Cardiac fibroblast (primary cell): Measurements from ENCODE around the gene TAAR1.

Source experiments
- DNase-seq, 2 donors: peaks; one replicate each; pipeline versions ENCODE4 v3.0.0 to v3.0.0-alpha.2; 2010; ENCODE audit warnings: low read depth in 2 of 2
- H3K4me3 ChIP-seq, 2 donors: replicated peaks in 1 of 2; 1 replicate in 1 of 2; 2 replicates in 1 of 2; pipeline ENCODE4 v1.5.1; 2011; ENCODE audit warnings: low read depth in 2 of 2, low read length in 2 of 2, mild to moderate bottlenecking in 2 of 2, moderate library complexity in 1 of 2
- TF ChIP-seq, protein P1 (sequence below): IDR thresholded peaks from one replicate; pipeline ENCODE4 v1.5.1; 2011; ENCODE audit warnings: low read depth, mild to moderate bottlenecking, low read length, inconsistent platforms

Gene TAAR1

DNA sequence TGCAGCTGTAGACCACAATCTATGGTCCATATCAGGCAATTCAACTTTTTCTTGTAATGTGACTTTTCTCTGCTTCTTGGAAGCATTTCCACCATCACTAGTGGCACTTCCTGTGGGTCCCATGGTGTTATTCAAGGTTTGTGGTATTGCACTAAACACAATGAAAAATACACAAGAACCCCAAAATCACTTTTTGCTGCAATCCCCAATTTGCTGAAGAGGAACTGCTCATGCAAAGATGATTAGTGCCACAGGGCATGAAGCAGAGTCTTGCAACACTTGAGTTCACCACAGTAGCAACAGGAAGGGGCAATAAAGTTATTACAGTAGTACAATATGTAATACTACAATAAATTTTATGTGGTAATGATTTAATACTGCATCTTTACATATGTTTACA is 16.8 kb upstream of the TAAR1 start:
- DNase-seq, result no peak
- H3K4me3 ChIP-seq, result no peak overlapping the region
- TF ChIP-seq, protein P1, sequence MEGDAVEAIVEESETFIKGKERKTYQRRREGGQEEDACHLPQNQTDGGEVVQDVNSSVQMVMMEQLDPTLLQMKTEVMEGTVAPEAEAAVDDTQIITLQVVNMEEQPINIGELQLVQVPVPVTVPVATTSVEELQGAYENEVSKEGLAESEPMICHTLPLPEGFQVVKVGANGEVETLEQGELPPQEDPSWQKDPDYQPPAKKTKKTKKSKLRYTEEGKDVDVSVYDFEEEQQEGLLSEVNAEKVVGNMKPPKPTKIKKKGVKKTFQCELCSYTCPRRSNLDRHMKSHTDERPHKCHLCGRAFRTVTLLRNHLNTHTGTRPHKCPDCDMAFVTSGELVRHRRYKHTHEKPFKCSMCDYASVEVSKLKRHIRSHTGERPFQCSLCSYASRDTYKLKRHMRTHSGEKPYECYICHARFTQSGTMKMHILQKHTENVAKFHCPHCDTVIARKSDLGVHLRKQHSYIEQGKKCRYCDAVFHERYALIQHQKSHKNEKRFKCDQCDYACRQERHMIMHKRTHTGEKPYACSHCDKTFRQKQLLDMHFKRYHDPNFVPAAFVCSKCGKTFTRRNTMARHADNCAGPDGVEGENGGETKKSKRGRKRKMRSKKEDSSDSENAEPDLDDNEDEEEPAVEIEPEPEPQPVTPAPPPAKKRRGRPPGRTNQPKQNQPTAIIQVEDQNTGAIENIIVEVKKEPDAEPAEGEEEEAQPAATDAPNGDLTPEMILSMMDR, result no peak

DNA sequence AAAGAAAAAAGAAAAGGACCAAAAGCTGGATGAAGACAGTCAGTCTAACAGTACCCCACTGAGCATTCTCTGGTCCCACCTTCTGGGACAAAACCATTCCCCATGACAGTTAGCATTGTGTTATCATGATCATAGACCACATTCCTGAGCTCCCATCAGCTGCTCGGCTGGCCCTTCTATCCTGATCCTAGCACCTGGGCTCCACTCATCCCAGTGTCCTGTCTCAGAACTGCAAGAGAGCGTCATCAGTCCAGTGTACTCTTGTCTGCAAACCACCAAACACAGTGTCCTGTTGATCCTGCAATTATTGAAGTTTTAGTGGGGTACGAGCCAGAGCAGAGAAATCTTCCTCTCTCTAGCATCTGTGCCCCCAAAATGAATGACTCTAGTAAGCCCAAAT is 16.0 kb upstream of the TAAR1 start:
- H3K4me3 ChIP-seq, result no peak overlapping the region
- TF ChIP-seq, protein P1, result no peak
- DNase-seq, result no peak

DNA sequence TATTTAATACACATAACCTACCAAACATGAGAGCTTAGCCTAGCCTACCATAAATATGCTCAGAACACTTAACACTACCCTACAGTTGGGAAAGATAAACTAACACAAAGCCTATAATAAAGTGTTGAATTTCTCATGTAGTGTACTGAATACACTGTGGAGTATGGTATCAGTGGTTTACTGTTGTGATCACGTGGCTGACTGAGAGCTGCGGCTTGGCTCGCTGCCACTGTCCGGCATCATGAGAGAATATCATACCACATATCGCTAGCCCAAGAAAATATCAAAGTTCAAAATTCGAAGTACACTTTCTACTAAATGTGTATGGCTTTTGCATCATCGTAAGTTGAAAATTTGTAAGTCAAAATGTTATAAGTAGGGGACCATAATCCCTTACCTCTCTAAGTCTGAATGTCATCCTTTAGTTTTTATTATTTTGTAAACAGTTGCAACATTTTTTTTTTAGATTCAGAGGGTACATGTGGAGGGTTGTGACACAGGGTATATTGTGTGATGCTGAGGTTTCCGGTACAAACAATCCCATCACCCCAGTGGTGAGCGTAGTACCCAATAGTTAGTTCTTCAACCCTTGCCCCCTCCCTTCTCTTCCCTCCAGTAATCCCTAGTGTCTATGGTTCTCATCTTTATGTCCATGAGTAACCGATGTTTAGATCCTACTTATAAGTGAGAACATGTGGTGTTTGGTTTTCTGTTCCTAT is 14.6 kb upstream of the TAAR1 start:
- TF ChIP-seq, protein P1, result no peak
- no peak overlapping the region for H3K4me3 ChIP-seq
- no peak for DNase-seq

DNA sequence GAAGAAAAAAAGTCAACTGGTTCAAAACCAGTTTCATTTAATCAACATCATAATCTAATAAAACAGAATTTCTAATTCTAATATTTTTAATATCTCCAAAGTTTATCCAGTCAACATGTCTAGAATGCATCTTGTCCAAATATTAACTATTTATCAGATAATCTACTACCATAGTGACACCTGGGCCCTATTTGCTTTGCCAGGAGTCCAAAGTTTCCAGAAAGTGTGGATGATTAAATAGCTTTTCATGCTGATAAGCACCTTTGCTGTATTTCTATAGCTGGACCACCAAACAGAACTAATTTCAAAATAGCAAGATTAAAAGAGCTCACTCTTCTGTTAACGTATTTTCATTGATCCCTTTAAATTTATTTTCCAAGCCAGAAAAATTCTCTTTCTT is 12.3 kb upstream of the TAAR1 start:
- TF ChIP-seq, protein P1, result no peak
- no peak overlapping the region for H3K4me3 ChIP-seq
- no peak for DNase-seq

DNA sequence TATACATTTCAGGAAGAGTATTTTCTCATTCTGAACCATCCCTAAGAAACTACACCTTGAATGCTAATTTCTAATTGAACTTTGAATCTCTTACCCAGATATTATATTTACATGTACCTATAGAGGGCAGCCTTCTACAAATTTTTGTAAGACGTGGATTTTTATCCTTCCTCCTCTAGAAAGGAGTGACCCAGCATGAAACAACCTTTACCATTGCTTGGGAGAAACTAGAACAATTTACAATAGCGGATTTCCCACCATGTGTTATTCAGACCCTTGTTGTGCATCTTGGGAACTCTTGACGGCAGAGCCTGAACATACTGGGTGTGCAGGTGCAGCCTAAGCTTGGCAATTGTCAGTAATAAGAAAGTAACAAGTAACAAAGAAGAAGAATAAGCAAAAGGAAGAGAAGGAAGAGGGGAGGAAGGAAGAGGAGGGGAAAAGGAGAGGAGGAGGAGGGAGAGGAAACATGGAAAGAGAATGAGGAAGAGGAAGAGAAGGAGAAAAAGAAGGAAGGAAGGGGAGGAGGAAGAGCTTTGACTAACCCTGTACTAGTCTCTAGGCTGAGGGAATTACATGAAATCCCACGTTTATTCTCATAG is 10.8 kb upstream of the TAAR1 start:
- TF ChIP-seq, protein P1, result peak; percentile 14
- DNase-seq, result peak; percentile 67 to 73
- H3K4me3 ChIP-seq, result no peak overlapping the region

DNA sequence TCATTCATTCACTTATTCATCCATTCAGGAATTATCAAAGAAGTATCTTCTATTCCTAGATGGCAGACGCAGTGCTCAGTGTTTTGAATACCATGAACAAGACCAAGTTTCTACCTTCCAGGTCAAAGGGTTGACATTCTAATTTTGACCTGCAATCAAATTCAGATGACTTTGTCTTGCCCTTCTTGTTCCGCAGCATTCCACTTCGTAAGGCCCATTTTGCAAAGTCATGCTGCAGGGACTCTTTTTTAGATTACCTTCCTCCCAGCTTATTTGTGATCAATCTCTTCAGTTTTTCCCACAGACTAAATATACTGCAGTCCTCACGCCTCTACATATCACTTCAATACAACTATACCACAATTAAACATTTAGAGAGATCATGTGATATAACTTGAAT is 7.1 kb upstream of the TAAR1 start:
- no peak overlapping the region for H3K4me3 ChIP-seq
- DNase-seq, result no peak
- TF ChIP-seq, protein P1, result no peak
